Glomerular endothelial cell (primary cell): Measurements from ENCODE around the gene CFAP45. TPM values are rescaled to one million over a fixed set of nuclear protein-coding genes. Genes with fewer than 3 reads are reported as not detected.

ENCODE experiments used
- DNase-seq: peaks from one replicate; pipeline ENCODE4 v3.0.0-alpha.2; 2011; ENCODE audit warnings: low read depth, low spot score; ENCODE audit errors: extremely low read depth
- total RNA-seq: library from RNA; depleted of rRNA; stranded (reverse); fragments of >200 nt; gene quantifications from 2 replicates; pipeline ENCODE4 v1.2.3, GENCODE V29; 2015

Gene CFAP45
- total RNA-seq, 1 donor from 2014 or later = 0.53 TPM

DNA sequence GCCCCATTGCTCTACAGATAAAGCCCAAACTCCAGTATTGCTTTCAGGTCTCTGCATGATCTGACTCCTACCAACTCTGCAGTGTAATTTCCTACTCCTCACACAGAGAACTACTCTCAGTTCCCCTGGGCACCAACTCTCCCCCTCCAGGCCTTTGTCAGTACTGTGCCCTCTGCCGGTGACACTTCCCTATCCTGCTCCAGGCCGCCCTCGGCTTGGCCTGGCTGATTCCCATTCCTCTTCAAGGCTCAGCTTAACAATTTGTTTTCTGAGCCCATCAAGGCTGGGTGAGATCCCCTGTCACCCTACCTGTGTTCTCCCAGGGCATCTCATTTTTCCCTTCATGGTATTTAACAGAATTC lies 70.7 kb downstream of the CFAP45 start:
- no peak for DNase-seq

DNA sequence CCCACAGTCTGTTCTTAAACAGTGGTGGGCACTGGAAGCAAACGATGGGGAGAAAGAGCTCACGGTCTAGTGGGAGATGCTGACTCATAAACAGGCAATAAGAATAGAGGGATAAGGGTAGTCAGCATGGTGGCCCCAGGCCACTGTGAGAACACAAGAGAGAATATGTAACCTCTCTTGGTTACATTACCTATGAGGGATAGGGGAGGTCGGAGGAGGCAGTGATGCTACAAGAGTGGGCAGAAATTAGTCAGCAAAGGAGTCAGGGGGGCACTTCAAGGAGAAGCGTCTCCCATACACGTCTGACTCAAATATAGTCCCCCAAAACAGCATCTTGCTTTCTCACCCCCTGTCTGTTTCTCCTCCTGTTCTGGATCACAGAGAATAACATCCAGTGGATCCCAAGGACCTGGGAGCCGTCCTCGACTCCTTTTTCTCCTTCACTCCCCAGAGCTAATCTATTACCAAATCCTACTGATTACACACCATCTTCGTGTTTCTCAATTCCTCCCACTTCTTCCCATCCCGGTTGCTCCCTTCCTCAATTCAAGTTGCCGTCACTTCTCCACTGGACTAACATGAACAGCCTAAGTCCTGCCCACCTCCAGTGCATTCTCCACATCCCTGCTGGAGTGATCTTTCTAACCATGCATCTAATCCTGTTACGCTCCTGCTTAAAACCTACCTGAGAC lies 71.2 kb downstream of the CFAP45 start:
- no peak for DNase-seq

DNA sequence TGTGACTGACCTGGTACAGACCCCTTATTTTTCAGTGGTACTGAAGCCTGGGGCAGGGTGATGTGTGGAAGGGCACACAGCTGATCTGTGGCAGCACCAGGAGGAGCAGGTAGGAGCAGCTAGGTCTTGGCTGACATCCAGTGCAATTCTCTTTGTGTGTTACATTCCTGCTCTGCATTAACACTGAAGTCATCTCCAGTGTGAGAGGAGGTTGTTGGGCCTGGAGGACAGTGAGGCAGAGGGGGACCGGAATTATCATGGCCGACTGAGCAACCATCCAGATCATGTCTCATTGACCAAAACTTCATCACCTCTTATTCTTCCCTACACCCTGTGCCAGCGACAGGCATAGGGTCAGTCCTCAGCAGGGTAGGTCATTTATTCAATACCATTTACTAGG lies 71.8 kb downstream of the CFAP45 start:
- DNase-seq = no peak

DNA sequence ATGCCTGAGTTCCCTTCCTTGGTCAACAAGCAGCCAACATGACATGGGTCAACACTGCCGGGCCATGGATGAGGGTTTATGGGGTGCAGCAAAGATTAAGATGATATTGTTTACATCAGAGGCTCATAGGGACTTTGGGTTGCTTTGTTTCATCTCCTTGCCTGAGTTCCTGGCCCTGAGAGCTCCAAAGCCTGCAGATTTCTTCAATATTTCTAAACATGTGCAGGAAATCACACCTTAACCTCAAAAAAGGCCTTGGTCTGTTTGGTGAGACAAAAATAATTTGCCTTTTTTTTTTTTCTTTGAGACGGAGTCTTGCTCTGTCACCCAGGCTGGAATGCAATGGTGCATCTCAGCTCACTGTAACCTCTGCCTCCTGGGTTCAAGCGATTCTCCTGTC lies 72.4 kb downstream of the CFAP45 start:
- DNase-seq = no peak

DNA sequence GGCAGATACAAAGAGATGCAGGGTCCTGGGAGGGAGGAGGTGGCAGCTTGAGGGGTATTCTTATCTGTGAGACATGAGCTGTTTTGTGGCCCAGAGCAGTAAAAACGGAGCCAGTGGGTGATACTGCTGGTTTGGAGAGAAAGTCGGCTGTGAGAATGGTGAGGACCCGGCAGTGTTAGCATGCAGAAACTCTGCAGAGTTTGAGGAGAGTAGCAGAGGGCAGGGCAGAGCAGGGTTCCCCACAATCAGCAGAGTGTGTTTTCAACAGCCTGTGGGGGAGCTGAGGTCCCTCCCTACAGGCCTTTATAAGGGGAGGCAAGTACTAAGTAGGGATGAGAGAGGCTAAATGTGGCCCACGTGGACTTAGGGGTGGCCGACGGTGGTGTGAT lies 72.9 kb downstream of the CFAP45 start:
- no peak for DNase-seq

DNA sequence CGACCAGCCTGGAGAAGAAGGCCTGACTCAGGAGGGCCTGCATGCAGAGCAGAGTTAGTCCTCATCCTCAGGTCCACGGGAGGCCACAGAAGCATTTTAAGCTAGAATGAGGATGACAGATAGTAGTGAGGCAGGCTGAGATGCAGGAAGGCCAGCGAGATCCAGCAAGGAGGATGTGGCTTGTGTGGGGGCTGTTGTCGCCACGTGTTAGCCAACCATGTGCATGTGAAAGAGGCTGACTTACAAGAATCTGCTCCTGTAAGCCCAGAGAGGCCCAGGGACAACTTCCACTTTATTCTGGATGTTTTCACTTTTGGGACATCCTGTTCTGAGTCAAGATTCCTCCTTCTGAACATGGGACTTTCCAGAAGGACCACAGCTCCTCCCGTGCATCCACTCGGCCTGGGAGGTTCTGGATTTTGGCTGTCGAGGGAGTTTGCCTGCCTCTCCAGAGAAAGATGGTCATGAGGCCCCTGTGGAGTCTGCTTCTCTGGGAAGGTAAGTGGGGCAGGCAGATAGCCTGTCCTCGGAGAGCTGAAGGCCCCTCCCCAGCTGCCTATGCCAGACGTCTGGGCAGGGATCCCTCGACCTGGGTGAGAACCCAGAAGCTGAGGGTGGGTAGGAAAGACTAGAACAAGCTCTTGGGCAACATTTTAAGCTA lies 73.4 kb downstream of the CFAP45 start, which contains the start of gene SLAMF8:
SLAMF8 (plus strand) TSS at position 433 of the 661 bp plus-strand sequence; CDS start at position 459, 26 bp downstream.
- no peak for DNase-seq

DNA sequence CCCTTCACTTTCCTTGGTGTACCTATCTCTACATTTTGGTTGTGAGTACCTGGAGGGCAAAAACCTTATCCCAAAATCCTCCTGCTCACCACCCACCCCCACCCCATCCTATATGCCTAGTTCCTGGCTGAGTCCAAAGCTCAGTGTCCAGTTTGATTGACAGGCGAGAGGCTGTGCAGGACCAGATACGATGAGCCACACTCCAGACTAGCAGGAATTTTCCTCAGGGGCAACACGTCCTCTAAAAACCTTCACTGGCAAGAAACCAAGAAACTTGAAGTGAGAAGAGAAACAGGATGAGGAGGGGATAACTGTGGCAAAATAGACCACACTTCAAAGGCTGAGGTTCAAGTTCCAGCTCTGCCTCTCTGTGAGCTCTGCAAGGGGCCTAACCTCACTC lies 74.4 kb downstream of the CFAP45 start:
- no peak for DNase-seq

DNA sequence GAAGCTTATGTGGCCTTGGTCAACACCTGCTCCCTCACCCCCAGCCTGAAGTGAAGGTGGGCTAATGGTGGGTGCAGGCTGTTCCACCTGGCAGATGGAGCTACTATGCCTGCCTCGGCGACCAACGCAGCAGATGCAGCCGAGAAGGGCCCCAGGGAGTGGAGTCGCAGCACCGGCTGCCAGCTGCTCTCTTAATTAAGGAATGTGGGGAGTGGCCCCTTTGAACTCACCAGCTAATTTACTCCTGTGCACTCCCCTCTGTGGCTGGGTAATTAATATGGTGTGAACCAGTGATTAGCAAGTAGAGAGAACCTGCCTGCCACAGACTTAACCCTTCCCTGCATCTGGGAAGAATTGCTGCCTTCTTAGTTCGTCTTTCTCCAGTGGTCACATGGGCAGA lies 76.6 kb downstream of the CFAP45 start:
- DNase-seq = no peak

Other genes with a start within 250 kb of the CFAP45 start
- gene CRP, start 185.6 kb downstream of the CFAP45 start, total RNA-seq = not detected in 2 replicates
- gene DUSP23, start 119.2 kb downstream of the CFAP45 start, total RNA-seq = 28.5 and 40.3 TPM in 2 replicates
- not detected in 2 replicates for gene FCRL6, start 97.8 kb downstream of the CFAP45 start, total RNA-seq
- not detected in 2 replicates for gene SLAMF8, start 73.3 kb downstream of the CFAP45 start, total RNA-seq
- 0.35 TPM in 1 of 2 replicates, not detected in the other for gene VSIG8, start 37.5 kb downstream of the CFAP45 start, total RNA-seq
- 715 and 718 TPM in 2 replicates for gene TAGLN2, start 25.3 kb upstream of the CFAP45 start, total RNA-seq
- 0.05 and 0.06 TPM in 2 replicates for gene IGSF9, start 45.4 kb upstream of the CFAP45 start, total RNA-seq
- not detected in 2 replicates for gene SLAMF9, start 54.1 kb upstream of the CFAP45 start, total RNA-seq
- gene PIGM, start 131.8 kb upstream of the CFAP45 start, total RNA-seq = 2.5 and 3.2 TPM in 2 replicates
- gene KCNJ10, start 170.0 kb upstream of the CFAP45 start, total RNA-seq = not detected in 2 replicates
- gene KCNJ9, start 181.4 kb upstream of the CFAP45 start, total RNA-seq = not detected in 2 replicates
- gene IGSF8, start 198.5 kb upstream of the CFAP45 start, total RNA-seq = 16.4 and 18.4 TPM in 2 replicates
- not detected in 2 replicates for gene ATP1A2, start 215.6 kb upstream of the CFAP45 start, total RNA-seq